HG02642 (cell line): ENCODE data around the gene ALX4.
A peak's percentile ranks its signal among the peaks of the same experiment; 100 is the strongest.

ENCODE experiments used
- ATAC-seq: cut with Tn5 transposase; IDR thresholded peaks from one replicate; pipeline ENCODE4 v1.9.1; 2021; ENCODE audit warnings: mild to moderate bottlenecking; ENCODE audit not compliant: unreplicated experiment, poor library complexity

Gene ALX4

GRCh38 chr11:44309478-44310205, at the start of gene ALX4:
TSS of gene ALX4 (minus strand) at chr11:44310139. CDS start at chr11:44310062, 77 bp downstream.
- ATAC-seq: no peak

DNA sequence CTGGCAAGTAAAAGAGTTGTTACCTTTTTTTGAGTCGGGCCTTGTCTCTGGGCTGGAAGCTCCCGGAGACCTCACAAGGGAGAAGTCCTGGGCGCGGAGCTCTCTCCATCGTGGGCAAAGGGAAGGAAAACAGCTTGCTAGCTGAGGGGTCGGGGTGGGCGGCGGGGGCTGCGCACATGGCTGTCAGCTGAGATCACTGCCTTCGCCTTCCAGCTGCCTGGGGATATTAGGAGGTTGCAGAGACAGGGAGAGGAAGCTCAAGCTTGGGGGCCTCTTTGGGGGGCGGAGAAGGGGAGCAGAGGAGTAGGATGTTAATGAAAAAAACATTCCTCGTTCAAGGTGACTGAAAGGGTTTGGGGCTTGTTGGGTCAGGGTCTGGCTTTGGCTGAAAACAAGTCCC, 49.2 kb upstream of the ALX4 start:
- no peak for ATAC-seq

GRCh38 chr11:44358713-44359112, 48.8 kb upstream of the ALX4 start:
- no peak for ATAC-seq

GRCh38 chr11:44357711-44358110, 47.8 kb upstream of the ALX4 start:
- no peak for ATAC-seq

GRCh38 chr11:44356351-44356750, 46.4 kb upstream of the ALX4 start:
- ATAC-seq: no peak

DNA sequence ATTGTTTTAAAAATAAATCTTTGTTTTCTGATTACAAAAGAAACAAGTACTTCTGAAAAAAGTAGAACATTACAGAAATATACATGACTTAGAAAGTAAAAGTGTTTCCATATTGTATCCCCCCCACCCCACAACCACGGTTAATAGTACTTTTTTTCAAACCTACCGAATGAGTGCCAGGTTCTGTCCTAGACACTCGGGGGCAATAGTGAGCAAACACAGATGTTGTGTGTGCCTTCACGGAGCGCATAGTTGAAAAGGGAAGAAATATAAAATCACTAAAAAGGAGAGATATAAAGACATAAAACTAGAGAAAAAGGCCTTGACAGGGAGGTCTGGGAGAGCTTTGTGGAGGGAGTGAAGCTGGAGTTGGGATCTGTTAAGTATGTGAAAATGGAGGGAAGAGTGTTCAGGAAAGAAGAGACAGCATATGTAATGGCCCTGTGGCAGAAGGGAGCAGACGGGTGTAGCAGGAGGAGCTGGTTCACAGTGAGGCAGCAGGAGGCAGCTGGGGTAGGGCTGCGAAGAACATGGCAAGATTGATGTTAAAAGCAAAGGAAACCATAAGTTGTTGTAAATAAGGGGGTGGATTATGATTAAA, 42.1 kb upstream of the ALX4 start:
- ATAC-seq: no peak

DNA sequence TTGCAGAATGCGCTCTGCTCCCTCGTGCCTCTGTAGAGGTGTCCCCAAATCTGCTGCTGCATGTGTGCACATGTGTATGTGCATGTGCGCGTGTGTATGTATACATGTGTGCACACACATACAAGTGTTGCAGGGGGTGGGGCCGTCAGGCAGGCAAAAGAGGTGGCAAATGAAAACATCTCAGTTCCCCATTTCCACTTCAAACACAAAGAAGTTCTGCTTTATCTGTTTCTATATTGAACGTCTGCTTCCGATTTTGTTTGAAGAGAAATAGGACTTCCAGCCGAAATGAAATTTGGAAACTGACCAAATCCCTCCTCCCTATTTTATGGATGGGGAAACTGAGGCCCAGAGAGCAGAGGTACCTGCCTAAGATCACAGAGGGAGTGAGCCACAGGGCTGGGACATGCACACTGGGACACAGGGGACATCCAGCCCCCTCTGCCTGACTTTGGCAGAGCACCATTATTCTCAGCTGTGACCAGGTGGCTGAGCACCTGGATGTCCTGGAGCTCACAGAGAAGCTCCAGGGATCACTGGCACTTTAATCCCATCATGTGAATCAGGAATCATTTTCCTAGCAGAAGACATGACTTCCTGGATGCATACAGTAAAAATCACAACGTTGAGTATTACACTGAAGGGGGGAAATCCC, 41.2 kb upstream of the ALX4 start:
- peak; percentile 76 for ATAC-seq

GRCh38 chr11:44349328-44349727, 39.4 kb upstream of the ALX4 start:
- ATAC-seq: no peak

DNA sequence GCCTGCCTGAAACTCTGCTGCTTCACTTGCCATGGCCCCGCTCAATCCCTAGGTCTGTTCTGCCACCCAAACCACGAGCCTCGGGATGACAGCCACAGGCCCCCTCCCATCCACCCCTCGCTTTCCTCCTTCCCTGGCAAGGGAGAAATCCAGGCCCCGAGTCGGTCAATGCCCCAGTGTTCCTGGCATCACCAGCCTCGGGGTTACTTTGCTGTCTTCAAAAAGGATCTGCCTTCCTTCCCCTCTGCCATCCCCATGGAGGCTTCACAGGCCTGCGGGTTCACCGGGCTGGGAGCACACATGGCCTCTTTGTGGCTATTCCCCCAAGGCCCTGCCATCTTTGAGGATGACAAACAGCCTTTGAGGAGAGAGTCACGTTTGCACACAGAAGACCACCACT, 38.8 kb upstream of the ALX4 start:
- no peak for ATAC-seq

- ATAC-seq: no peak
Measured at GRCh38 chr11:44348114-44348513, 38.2 kb upstream of the ALX4 start.

- ATAC-seq: no peak
Measured at GRCh38 chr11:44347538-44347937, 37.6 kb upstream of the ALX4 start.

- no peak for ATAC-seq
Measured at GRCh38 chr11:44346983-44347382, 37.0 kb upstream of the ALX4 start.

DNA sequence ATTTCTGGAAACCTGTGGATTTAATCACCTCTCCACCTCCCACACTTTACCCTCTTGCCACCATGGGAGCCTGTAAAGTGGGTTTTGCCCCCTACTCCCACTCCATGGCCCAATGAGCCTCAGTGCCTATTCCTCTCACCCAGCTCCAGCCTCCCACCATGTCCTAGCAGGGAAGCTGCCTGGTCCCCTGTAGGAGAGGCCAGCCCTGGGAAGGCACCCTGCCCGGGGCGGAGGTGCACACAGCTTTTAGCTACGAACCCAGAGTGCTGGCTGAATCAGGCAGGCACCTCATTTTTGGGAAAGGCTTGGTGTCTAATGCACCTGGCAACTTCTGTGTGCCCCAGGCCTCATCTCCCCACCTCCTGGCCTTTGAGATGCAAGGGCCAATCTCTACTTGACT, 35.8 kb upstream of the ALX4 start:
- ATAC-seq: no peak

DNA sequence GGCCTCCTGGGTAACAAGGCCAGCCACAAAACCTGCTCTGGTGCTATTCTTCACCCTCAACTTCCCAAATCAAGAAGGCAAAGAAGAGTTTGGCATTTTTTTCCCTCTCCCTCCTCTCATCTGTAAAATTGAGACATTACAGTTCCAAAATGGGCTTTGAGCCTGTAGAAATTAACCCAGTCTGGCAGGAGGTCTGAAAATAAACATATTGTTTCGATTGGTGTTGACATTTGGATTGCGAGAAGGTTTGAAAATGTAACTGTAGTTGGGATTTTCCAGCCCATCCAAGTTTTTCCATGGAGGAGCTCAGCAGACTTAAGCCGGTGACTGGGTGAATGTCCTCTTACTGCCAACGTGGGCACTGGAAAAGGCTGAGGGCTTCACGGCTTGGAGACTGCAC, 35.0 kb upstream of the ALX4 start:
- ATAC-seq: no peak

GRCh38 chr11:44344423-44344820, 34.5 kb upstream of the ALX4 start:
- ATAC-seq: no peak

DNA sequence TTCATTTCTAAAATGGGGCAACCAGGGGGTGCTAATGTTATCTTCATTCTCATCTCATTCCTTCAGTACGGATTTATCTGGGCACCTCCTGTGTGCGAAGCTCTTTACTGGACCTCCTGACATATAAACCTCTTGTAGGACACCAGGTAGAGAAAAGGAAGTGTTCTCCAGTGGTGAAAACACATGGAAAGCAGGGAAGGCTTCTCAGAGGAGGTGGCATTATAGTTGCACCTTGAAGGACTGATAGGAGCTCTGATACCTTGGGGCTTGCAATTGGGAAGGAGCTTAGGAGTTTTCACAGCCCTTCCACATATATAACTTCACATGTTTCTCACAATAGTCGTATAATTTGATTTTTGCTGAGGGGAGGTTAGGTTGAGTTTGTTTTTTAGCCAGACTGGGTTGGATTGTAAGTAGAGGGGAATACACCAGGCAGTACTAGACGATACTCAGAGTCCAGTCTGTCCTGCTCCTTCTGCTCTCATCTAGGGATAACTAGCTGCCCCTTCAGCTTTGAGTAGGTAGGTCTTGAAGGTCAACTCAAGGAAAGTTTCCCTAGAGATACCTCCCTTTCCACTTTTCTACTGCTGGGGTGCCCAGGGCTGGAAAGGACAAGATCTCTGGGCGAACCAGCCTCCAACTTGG, 34.0 kb upstream of the ALX4 start:
- no peak for ATAC-seq

DNA sequence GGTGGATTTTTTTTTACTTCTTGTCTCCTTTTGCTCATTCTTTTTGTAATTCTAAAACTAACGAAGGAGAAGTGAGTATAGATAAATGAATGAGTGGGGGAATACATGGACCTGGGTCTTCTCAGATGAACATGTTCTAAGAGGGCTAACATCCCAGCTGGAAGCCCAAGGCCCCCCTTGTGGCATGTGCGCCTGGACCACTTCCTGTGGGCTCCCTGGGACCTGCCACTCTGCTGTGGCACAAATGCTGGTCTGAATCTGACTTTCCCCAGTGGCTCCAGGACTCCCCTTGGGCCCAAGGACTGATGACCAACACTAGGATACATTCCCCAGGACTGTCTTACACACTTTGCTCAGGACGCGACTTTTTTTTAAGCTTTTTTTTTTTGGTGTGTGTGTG, 32.7 kb upstream of the ALX4 start:
- ATAC-seq: no peak

- ATAC-seq: no peak
Measured at GRCh38 chr11:44340656-44341055, 30.7 kb upstream of the ALX4 start.

GRCh38 chr11:44339530-44339883, 29.6 kb upstream of the ALX4 start:
- ATAC-seq: no peak

DNA sequence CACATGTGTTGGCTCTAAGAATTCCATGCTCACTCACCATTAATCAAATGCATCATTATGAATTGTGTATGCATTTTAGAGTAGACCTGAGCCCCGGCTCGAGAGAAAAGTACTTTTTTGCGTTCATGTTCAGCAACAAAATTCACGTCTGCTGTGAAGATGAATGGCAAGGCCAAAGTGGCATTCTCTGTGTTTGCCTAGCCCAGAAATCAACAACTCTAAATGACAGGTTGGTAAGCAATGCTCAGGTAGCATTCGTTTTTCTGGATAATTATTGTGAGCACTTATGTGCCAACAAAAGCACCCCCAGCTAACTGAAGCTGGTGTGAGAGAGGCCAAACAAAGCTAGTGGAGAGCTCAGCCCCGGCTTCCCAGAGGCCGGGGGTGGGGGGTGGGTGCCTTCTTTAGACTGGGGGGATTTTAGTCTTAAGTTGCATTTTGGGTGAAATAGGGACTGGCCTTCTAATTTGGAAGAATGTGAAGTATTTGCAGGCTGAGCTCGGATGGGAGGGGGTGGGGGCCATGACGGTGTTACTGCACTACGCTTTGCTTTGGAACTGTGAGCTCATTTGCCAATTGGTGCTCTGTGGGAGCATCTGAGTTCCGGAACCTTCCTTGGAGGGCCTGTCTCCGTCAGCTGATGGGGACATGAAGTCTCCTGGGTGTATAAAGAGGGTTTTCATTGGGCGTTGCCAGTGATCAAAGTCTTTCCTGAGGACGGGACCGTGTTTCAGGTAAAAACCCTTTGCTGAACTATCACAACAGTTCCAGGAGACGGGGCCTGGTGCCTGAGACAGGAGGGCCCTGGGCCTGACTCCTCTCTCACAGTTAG, 29.0 kb upstream of the ALX4 start:
- ATAC-seq: no peak
